K562 (cell line): ENCODE measurements around the gene ZC3H18.

Experiments used
- CBFB ChIP-seq: sonication (generic); formaldehyde crosslinking; IDR thresholded peaks from 2 replicates; pipeline ENCODE4 v1.4.0; 2020; ENCODE audit warnings: mild to moderate bottlenecking, missing genetic modification reagents
- MEF2A ChIP-seq: IDR thresholded peaks from 2 replicates; pipeline ENCODE4 v1.6.1; 2011; ENCODE audit warnings: low read depth, mild to moderate bottlenecking, low read length, moderate library complexity; ENCODE audit not compliant: control insufficient read depth
- POLR2A ChIP-seq: fragments of 450-650 bp; conservative IDR thresholded peaks from 2 replicates; pipeline ENCODE4 v1.6.1; 2016
- POLR2AphosphoS5 ChIP-seq: IDR thresholded peaks from 2 replicates; pipeline ENCODE4 v1.6.1; 2011; ENCODE audit warnings: mild to moderate bottlenecking, low read depth, low read length, moderate library complexity; ENCODE audit not compliant: control insufficient read depth, insufficient read depth
- ZNF589 ChIP-seq: fragments of 200-800 bp; sonication (Bioruptor generic); IDR thresholded peaks from 2 replicates; pipeline ENCODE4 v1.6.1; 2016; ENCODE audit warnings: low read depth, missing genetic modification characterization, missing compliant biosample characterization
- TF ChIP-seq, protein P1 (sequence below), 3 experiments: IDR thresholded peaks in 2 of 3; conservative IDR thresholded peaks in 1 of 3; 2 replicates each; pipeline ENCODE4 v1.5.1; 2011 to 2012; ENCODE audit warnings: low read length in 3 of 3, mild to moderate bottlenecking in 3 of 3, control low read depth in 2 of 3, improper control_type of control experiment in 1 of 3, inconsistent platforms in 1 of 3, low read depth in 1 of 3, mixed read lengths in 1 of 3, moderate library complexity in 1 of 3; ENCODE audit not compliant: insufficient read depth in 2 of 3

GRCh38 chr16:88678224-88678979 is 108.2 kb downstream of the ZC3H18 start:
- TF ChIP-seq ZNF589 (CRISPR knock-in tag) = no peak
- TF ChIP-seq, protein P1, sequence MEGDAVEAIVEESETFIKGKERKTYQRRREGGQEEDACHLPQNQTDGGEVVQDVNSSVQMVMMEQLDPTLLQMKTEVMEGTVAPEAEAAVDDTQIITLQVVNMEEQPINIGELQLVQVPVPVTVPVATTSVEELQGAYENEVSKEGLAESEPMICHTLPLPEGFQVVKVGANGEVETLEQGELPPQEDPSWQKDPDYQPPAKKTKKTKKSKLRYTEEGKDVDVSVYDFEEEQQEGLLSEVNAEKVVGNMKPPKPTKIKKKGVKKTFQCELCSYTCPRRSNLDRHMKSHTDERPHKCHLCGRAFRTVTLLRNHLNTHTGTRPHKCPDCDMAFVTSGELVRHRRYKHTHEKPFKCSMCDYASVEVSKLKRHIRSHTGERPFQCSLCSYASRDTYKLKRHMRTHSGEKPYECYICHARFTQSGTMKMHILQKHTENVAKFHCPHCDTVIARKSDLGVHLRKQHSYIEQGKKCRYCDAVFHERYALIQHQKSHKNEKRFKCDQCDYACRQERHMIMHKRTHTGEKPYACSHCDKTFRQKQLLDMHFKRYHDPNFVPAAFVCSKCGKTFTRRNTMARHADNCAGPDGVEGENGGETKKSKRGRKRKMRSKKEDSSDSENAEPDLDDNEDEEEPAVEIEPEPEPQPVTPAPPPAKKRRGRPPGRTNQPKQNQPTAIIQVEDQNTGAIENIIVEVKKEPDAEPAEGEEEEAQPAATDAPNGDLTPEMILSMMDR (IDR thresholded peaks at IDR 0.05 in 2 of 3, conservative IDR thresholded peaks at IDR 0.05 in 1 of 3; ENCODE audit: insufficient read depth in 2 of 3, low read depth in 1 of 3, low read length in 3 of 3) = no peak
- no peak for TF ChIP-seq MEF2A
- TF ChIP-seq POLR2AphosphoS5 = no peak
- TF ChIP-seq CBFB (CRISPR knock-in tag) = no peak
- TF ChIP-seq POLR2A = no peak
